GM19467 (cell line): ENCODE measurements around the gene TSPAN14.

ENCODE experiments used
- ATAC-seq: cut with Tn5 transposase; IDR thresholded peaks from one replicate; pipeline ENCODE4 v1.9.1; 2021; ENCODE audit warnings: mild to moderate bottlenecking, moderate library complexity; ENCODE audit not compliant: unreplicated experiment

Gene TSPAN14

GRCh38 chr10:80580638-80581468, 126.7 kb downstream of the TSPAN14 start:
- no peak for ATAC-seq

DNA sequence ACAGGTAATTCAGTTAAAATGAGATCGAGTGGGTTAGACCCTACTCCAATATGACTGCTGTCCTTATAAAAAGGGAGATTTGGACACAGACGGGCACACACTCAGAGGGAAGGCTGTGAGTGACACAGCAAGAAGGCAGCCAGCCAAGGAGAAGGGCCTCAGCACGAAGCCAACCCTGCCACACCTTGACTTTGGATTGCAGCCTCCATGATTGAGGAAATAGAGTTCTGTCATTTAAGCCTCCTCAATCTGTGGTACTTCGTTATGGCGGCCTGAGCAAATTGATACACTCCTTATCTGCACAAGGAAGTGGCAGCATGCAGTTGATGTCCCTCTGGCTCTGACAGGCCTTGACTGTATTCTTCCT, 127.3 kb downstream of the TSPAN14 start:
- no peak for ATAC-seq

DNA sequence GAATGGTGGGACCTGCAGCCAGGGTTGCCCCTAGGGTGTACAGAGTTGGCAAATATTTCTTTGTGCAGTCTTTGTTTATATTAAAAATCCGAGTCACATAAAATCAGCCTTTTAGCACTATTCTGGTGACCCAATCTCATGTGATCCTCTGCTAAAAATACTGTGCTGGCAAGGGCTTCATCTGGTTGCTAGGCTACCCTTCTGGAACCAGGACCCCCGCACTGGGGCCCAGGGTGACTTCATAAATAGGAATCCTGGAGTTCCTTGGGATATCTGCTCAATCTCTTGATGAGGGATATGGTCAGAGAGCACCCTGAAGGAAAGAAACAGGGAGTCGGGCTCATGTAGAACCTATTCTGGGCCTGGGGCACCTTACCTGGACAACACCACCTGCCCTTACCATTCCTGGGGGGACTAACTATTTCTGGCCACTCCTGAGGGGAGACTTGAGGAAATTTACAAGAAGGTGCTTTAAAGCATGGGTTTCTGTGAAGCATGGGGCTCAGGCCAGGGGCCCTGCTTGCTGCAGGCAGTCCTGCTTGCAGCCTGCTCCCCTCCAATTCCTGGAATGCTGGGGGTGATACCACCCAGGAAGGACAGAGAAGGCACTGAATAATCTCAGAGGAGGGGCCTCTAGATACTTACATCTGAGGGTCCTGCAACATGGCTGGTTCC, 128.3 kb downstream of the TSPAN14 start:
- ATAC-seq: no peak
